Measurements from ENCODE around the gene PCSK4. TPM values are rescaled to one million over a fixed set of nuclear protein-coding genes. Genes with fewer than 3 reads are reported as not detected.

Gene PCSK4
- total and polyA plus RNA-seq, 9 of the 15 experiments (the other 6 are each of a cell fraction or from before 2014, with no cell fraction given) = 0.01 to 9.1 (median 2.1) TPM; not detected in 1

DNA sequence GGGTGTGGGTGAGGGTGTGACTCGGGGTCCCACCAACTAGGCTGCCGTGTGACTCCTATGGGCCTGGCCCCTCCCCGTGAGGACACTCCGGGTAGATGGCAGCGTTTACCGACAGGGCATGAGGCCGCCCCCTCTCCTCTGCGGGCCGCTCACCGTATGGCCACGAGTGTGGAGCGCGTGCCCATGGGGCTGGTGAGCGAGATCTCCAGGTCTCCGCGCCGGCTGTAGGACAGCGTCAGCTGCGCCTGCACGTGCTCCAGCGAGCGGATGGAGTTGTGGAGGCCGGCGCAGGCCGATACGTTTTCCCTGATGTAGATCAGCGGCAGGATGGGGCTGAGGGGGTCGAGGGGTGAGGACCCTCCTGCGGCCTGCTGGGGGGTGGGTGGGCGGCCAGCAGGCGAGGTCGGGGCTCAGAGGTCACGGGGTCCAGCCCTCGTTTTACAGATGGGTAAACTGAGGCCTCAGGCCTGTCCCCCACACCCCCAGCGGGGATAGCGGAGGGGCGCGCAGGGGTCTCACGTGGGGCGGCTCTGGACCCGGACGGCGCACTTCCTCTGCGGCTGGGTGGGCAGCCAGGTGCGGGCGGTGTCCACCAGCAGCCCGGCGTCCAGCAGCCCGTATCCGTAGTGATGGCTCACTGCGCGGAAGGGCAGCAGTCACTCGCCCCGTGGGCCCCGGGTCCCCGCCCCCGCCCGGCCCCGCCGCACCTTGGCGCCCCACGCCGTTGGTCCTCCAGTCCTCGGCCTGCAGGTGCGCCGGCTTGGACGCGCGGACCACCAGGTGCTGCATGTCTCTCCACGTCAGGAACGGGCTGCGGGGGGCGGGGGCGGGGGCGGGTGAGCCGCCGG is 6.8 kb downstream of the PCSK4 start:
- Histone ChIP-seq H2AFZ (ENCODE audit: low read depth, low read length) (no peak overlapping the region), H3K4me1 (replicated peaks in 1 of 2; ENCODE audit: control insufficient read depth in 2 of 2, insufficient read depth in 2 of 2, low read length in 2 of 2) (peaks cover 0 to 65% of the 10 kb centered on the region in 2 experiments; a peak in 2 of 5 replicates), H4K20me1 (replicated peaks; ENCODE audit: control insufficient read depth, insufficient read depth, low read length) (no peaks in the 10 kb centered on the region), H3K4me2 (ENCODE audit: insufficient read depth, low read length) (no peak overlapping the region), H3K9me3 (replicated peaks; ENCODE audit: control insufficient read depth, insufficient read depth, low read depth, low read length) (no peaks in the 10 kb centered on the region), H3K79me2 (ENCODE audit: control insufficient read depth, insufficient read depth, low read length) (peaks cover 7% of the 10 kb centered on the region), H3K36me3 (ENCODE audit: control insufficient read depth, insufficient read depth, low read length) (no peaks in the 10 kb centered on the region; the same call in 2 of the 3 replicates), H3K9ac (ENCODE audit: insufficient read depth in 1 of 2, low read depth in 2 of 2, low read length in 2 of 2) (peak overlapping the region in 1 of 2 experiments; percentile 10; a peak in 1 of 4 replicates), H3K27ac (ENCODE audit: extremely low read depth, low read depth, low read length) (no peak overlapping the region), H3K9me1 (ENCODE audit: control insufficient read depth, insufficient read depth, low read length) (no peaks in the 10 kb centered on the region), H3K27me3 (ENCODE audit: control insufficient read depth in 2 of 2, insufficient read depth in 2 of 2, low read length in 2 of 2) (no peaks in the 10 kb centered on the region), H3K4me3 (no peak overlapping the region)
- no peak for FAIRE-seq
- 90% methylated on average over 34 of the region's 77 CpGs for WGBS (ENCODE audit: insufficient coverage, low coverage, missing lambda C conversion rate)
- ChIA-PET POLR2A (no interaction called here), CTCF (ENCODE audit: low intra/inter-chr PET ratio) (no interaction called here)
- no TSS peak for BruUV-seq (replicated peaks)
- intact Hi-C loops (cut with micrococcal nuclease) = no loop called here
- in situ Hi-C loops (cut with MboI) = no loop called here
- DNase-seq (ENCODE audit: extremely low read depth in 1 of 4, low spot score in 3 of 4) = no peak
- no peak for TF ChIP-seq TAF7 (tag; IDR thresholded peaks at IDR 0.05)
- TF ChIP-seq, protein P1, sequence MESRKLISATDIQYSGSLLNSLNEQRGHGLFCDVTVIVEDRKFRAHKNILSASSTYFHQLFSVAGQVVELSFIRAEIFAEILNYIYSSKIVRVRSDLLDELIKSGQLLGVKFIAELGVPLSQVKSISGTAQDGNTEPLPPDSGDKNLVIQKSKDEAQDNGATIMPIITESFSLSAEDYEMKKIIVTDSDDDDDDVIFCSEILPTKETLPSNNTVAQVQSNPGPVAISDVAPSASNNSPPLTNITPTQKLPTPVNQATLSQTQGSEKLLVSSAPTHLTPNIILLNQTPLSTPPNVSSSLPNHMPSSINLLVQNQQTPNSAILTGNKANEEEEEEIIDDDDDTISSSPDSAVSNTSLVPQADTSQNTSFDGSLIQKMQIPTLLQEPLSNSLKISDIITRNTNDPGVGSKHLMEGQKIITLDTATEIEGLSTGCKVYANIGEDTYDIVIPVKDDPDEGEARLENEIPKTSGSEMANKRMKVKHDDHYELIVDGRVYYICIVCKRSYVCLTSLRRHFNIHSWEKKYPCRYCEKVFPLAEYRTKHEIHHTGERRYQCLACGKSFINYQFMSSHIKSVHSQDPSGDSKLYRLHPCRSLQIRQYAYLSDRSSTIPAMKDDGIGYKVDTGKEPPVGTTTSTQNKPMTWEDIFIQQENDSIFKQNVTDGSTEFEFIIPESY (CRISPR knock-in tag; IDR thresholded peaks at IDR 0.05) = 0 out of 2 replicates have a peak, but pooled peaks have one; percentile 17
- TF ChIP-seq HNRNPL (IDR thresholded peaks at IDR 0.05; ENCODE audit: low read depth, low read length) = peak; percentile 51; the same call in 1 of the 2 replicates
- no peak for TF ChIP-seq ZNF134 (CRISPR knock-in tag; conservative IDR thresholded peaks at IDR 0.05)
- TF ChIP-seq PYGO2 (tag; IDR thresholded peaks at IDR 0.05) = no peak
- TF ChIP-seq SREBF2 (CRISPR knock-in tag; IDR thresholded peaks at IDR 0.05) = no peak
- TF ChIP-seq HDAC2 (IDR thresholded peaks at IDR 0.05) = no peak
- no peak for TF ChIP-seq ZBTB7A (IDR thresholded peaks at IDR 0.05; ENCODE audit: borderline replicate concordance, control insufficient read depth, low read depth, low read length)
- ATAC-seq = no peak
